ENCODE measurements around the gene ATP1B2. TPM values are rescaled to one million over a fixed set of nuclear protein-coding genes. Genes with fewer than 3 reads are reported as not detected.

Gene ATP1B2
- total RNA-seq, 1 experiment from 2014 or later, result not detected

Other genes with a start within 250 kb of the ATP1B2 start
- 65.1 and 88.9 TPM in 2 replicates for gene TMEM256, start 246.8 kb upstream of the ATP1B2 start, total RNA-seq (2014; rRNA removed)
- gene NLGN2, start 243.1 kb upstream of the ATP1B2 start, total RNA-seq (2014; rRNA removed), result 7.6 and 8.3 TPM in 2 replicates
- gene SPEM1, start 230.6 kb upstream of the ATP1B2 start, total RNA-seq (2014; rRNA removed), result not detected in 2 replicates
- gene SPEM2, start 225.3 kb upstream of the ATP1B2 start, total RNA-seq (2014; rRNA removed), result not detected in 2 replicates
- gene SPEM3, start 222.1 kb upstream of the ATP1B2 start, total RNA-seq (2014; rRNA removed), result not detected in 2 replicates
- 0.75 and 0.90 TPM in 2 replicates for gene TMEM102, start 215.5 kb upstream of the ATP1B2 start, total RNA-seq (2014; rRNA removed)
- 23.4 and 23.8 TPM in 2 replicates for gene FGF11, start 211.4 kb upstream of the ATP1B2 start, total RNA-seq (2014; rRNA removed)
- 51.9 and 60.3 TPM in 2 replicates for gene CHRNB1, start 205.9 kb upstream of the ATP1B2 start, total RNA-seq (2014; rRNA removed)
- 25.3 and 27.8 TPM in 2 replicates for gene ZBTB4, start 171.3 kb upstream of the ATP1B2 start, total RNA-seq (2014; rRNA removed)
- gene SLC35G6, start 169.5 kb upstream of the ATP1B2 start, total RNA-seq (2014; rRNA removed), result not detected in 2 replicates
- 63.7 and 81.4 TPM in 2 replicates for gene POLR2A, start 166.6 kb upstream of the ATP1B2 start, total RNA-seq (2014; rRNA removed)
- gene TNFSF12, start 101.9 kb upstream of the ATP1B2 start, total RNA-seq (2014; rRNA removed), result 14.8 and 20.7 TPM in 2 replicates
- gene TNFSF13, start 92.2 kb upstream of the ATP1B2 start, total RNA-seq (2014; rRNA removed), result not detected in 2 replicates
- 108 and 131 TPM in 2 replicates for gene SENP3, start 89.0 kb upstream of the ATP1B2 start, total RNA-seq (2014; rRNA removed)
- 48.2 and 56.4 TPM in 2 replicates for gene CD68, start 71.3 kb upstream of the ATP1B2 start, total RNA-seq (2014; rRNA removed)
- gene MPDU1, start 67.1 kb upstream of the ATP1B2 start, total RNA-seq (2014; rRNA removed), result 371 and 379 TPM in 2 replicates
- gene SOX15, start 60.8 kb upstream of the ATP1B2 start, total RNA-seq (2014; rRNA removed), result 0.96 and 2.0 TPM in 2 replicates
- 49.4 and 51.8 TPM in 2 replicates for gene FXR2, start 36.0 kb upstream of the ATP1B2 start, total RNA-seq (2014; rRNA removed)
- gene SAT2, start 23.1 kb upstream of the ATP1B2 start, total RNA-seq (2014; rRNA removed), result 37.8 and 48.0 TPM in 2 replicates
- 0.23 TPM in 1 of 2 replicates, not detected in the other for gene SHBG, start 20.8 kb upstream of the ATP1B2 start, total RNA-seq (2014; rRNA removed)
- gene TP53, start 36.6 kb downstream of the ATP1B2 start, total RNA-seq (2014; rRNA removed), result 34.8 and 35.5 TPM in 2 replicates
- 18.2 and 20.0 TPM in 2 replicates for gene WRAP53, start 37.6 kb downstream of the ATP1B2 start, total RNA-seq (2014; rRNA removed)
- gene EFNB3, start 54.3 kb downstream of the ATP1B2 start, total RNA-seq (2014; rRNA removed), result 0.75 and 0.90 TPM in 2 replicates
- gene DNAH2, start 66.8 kb downstream of the ATP1B2 start, total RNA-seq (2014; rRNA removed), result not detected in 2 replicates
- gene KDM6B, start 183.3 kb downstream of the ATP1B2 start, total RNA-seq (2014; rRNA removed), result 1.8 and 2.1 TPM in 2 replicates
- 1.1 TPM in 1 of 2 replicates, not detected in the other for gene TMEM88, start 204.1 kb downstream of the ATP1B2 start, total RNA-seq (2014; rRNA removed)
- 80.8 and 89.6 TPM in 2 replicates for gene NAA38, start 206.6 kb downstream of the ATP1B2 start, total RNA-seq (2014; rRNA removed)
- 5.6 and 7.8 TPM in 2 replicates for gene CYB5D1, start 207.1 kb downstream of the ATP1B2 start, total RNA-seq (2014; rRNA removed)
- 83.2 and 98.2 TPM in 2 replicates for gene CHD3, start 237.9 kb downstream of the ATP1B2 start, total RNA-seq (2014; rRNA removed)

Measured in LHCN-M2 (cell line).